Inferior parietal cortex (tissue), 1 donor: ENCODE measurements around the gene ASPSCR1.
"Not testable (repeated sequence)": the region's sequence is repeated elsewhere in the genome, so short reads cannot be mapped to it uniquely, and the experiment has no call there.

ENCODE experiments used
- DNase-seq: peaks from one replicate; pipeline ENCODE4 v3.0.0-alpha.2; 2016; ENCODE audit errors: extremely low spot score

Gene ASPSCR1

DNA sequence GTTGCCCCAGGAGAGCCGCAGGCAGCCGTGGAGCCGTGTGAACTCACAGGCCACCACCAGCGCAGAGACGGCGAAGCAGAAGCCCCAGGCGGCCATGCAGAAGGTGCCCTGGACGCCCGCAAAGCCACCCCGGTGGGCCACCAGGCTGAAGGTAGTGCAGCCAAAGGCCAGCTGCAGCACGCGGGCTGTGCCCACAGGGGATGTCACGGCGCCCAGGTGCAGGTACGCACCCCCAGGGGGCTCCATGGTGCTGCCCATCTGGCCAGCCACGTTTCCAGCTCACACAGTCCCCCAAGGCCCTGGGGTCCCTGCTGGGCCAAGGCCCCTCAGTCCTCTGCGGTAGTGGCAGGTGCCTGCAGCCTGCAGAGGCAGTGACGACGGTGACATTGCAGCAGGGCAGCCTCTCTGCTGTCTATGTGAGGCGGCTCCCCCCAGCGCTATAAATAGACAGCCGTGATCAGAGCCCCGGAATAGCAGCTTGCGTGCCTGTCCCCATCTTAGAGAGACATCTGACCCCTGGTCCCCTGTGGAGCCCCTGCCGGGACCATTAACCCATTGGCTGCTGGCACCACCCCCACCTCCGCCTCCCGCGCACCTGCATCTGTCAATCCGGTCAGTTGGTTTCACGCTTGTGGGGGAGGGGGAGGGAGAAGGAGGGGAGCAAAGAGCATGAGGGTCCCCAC is 35.8 kb upstream of the ASPSCR1 start:
- no peak for DNase-seq

DNA sequence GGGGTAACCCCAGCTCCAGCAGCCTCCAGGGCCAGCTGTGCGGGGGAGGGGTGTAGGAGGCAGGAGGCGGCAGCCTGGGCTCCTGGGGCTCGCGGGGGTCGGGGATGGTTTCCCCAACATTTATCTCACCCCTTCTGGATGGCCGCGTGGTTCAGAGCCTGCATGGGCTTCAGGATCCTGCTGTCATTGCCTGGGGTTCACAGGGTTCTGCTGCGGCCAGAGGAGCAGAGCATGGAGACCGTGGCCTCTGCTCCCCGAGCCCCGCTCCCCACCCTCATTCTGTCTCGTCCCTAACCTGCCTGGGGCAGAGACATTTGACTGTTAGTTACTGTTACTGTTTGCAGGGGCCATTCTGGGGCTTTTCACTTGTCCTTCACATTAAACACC is 35.3 kb upstream of the ASPSCR1 start:
- no peak for DNase-seq

GRCh38 chr17:81944858-81945257 is 32.6 kb upstream of the ASPSCR1 start:
- DNase-seq, result no peak

DNA sequence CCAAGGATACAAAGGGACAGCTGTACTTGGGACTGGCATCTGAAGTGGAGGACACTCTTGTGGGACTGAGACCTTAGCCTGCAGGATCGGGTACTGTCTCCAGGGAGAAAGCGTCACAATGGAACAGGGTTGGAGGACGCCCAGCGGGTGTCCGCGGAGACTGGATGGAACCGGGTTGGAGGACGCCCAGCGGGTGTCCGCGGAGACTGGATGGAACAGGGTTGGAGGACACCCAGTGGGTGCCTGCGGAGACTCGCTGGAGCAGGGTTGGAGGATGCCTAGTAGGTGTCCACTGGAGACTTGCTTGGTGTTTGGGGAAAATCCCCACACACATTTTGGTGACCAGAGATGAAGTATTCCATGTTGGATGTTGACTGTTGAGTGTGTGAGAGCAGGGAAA is 30.2 kb upstream of the ASPSCR1 start, which contains the start of gene MYADML2:
Gene MYADML2, minus strand, starts transcription at position 45 of the 400 bp plus-strand sequence. CDS start 5,492 bp downstream, outside the sequence.
- no peak for DNase-seq

GRCh38 chr17:81948635-81949378 is 28.6 kb upstream of the ASPSCR1 start:
- DNase-seq, result no peak

DNA sequence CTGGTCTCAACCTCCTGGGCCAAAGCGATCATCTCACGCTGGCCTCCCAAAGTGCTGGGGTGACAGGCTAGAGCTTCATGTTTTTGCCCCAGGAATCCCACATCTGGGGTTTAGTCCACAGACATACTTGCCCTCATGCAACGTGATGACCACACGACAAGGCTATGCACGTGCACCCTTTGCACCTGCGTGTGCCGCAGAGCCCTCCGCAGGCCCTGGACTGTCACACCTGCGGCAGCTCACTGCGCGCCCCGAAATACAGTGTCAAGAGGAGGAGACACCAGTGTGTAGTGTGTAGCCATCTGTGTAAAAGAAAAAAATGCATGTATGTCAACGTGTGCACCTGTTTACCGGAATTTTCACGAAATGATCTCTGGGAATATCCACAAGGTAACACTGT is 26.9 kb upstream of the ASPSCR1 start:
- DNase-seq, result no peak

- DNase-seq, result no peak
These were observed 25.4 kb upstream of the ASPSCR1 start for GRCh38 chr17:81951785-81952684.

DNA sequence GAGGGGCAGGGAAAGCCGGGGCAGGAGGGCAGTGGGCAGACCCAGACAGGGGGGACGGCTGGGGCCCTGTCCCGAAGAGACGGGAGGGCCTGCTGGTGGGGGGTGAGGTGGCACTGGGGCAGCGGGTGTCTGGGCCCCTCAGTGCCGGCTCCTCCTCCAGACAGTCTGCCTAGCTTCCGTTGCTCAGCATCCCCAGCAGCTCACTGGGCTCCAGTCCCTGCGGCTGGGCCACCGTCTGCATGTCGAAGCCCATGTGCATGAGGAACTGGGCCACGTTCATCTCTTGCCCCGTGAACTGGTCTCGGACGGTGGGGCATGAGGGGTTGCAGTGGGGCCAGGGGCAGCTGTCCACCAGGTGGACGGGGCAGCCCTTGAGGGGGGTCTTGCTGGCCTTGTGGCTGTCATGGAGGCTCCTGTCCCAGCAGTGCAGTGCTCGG is 24.6 kb upstream of the ASPSCR1 start:
- DNase-seq, result no peak

GRCh38 chr17:81953443-81953842 is 24.0 kb upstream of the ASPSCR1 start:
- DNase-seq, result not testable (repeated sequence)

DNA sequence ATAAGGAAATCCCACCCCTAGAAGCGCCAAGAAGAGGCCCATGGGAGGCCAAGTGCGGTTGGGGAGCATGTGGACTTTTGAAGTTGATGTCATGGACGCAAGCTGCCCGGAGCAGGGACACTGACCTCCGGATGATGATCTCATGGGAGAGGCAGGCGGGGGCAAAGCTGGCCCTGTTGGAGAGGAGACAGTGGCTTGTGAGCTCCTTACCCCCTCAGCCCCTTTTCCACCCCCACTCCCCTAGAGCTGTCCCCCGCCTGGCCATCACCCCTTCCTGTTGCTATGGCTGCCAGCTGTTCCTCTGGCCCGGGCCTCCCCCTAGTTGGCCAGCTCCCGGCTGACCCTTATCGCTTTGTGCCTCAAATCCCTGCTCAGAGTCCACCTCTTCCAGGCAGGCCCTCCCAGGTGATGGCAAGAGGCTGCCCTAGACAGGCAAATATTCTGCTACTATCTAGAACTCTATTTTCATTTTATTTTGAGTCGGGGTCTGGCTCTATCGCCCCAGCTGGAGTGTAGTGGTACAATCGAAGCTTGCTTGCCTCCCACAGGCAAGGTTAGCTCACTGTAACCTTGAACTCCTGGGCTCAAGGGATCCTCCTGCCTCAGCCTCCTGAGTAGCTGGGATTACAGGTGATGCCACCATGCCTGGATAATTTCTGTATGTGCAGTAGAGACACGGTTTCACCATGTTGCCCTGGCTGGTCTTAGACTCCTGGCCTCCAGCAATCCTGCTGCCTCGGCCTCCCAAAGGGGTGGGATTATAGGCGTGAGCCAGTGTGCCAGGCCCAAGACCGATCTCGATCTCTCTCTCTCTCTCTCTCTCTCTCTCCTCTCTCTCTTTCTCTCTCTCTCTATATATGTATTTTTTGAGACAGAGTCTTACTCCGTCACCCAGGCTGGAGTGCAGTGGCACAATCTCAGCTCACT is 23.0 kb upstream of the ASPSCR1 start:
- no peak for DNase-seq

DNA sequence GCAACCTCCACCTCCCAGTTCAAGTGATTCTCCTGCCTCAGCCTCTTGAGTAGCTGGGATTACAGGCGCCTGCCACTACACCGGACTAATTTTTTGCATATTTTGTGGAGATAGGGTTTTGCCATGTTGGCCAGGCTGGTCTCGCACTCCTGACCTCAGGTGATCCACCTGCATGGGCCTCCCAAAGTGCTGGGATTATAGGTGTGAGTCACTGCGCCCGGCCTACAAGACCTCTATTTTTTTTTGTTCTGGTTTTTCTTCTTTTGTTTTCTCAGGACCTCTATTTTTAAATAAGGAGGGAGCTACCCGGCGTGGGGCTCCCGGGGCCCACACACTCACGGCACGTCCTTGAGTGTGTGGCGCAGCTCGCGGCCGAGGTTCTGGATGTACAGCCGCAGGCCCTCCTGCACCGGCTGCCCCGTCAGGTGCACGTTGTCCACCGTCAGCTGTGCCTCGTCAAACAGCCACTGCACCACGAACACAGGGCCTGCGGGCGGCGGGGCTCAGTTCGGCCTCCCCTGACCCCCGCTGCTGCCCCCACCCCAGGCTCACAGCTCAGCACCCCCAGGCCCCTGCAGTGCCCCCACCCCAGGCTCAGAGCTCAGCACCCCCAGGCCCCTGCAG is 22.3 kb upstream of the ASPSCR1 start:
- no peak for DNase-seq

DNA sequence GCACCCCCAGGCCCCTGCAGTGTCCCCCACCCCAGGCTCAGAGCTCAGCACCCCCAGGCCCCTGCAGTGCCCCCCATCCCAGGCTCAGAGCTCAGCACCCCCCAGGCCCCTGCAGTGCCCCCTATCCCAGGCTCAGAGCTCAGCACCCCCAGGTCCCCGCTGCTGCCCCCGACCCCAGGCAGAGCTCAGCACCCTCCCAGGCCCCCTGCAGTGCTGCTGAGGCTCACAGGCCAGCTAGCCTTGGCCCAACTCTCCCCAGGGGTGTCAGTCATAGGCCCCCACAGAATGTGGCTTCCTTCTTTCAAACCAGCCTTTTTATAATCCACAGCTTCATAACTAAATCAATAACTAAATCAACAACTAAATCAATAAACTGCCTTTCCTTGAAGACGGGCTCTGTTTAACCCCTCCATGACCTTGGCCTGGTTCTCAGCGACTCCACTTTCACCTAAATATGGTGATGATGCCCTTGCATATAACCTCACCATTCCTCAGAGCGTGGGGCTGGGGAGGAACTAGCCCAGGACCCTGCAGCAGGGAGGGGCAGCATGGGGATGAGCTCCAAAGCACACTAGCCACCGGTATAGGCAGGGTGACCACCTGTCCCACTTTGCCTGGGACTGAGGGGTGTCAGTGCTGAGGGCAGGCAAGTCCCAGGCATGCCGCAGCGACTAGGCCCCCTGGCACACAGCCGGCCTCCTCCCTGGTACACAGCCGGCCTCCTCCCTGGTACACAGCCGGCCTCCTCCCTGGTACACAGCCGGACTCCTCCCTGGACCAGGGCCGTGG is 21.5 kb upstream of the ASPSCR1 start:
- DNase-seq, result no peak

GRCh38 chr17:81956607-81957589 is 20.5 kb upstream of the ASPSCR1 start:
- no peak for DNase-seq

GRCh38 chr17:81957691-81958432 is 19.6 kb upstream of the ASPSCR1 start:
- no peak for DNase-seq

GRCh38 chr17:81958633-81959342 is 18.6 kb upstream of the ASPSCR1 start:
- no peak for DNase-seq

- peak; percentile 64 for DNase-seq
These were observed 17.9 kb upstream of the ASPSCR1 start for GRCh38 chr17:81959362-81960129.
